Measurements from ENCODE around the gene SCN8A.

The SCN8A gene

GRCh38 chr12:51832354-51833107 lies 241.5 kb downstream of the SCN8A start:
- no peak overlapping the region for H3K27ac Mint-ChIP-seq
- H3K4me1 Mint-ChIP-seq = peaks cover 93% of the 10 kb centered on the region
- peaks cover 6% of the 10 kb centered on the region for H3K36me3 Mint-ChIP-seq (ENCODE audit: low read depth)
- H3K4me3 Mint-ChIP-seq = no peak overlapping the region
- DNase-seq = no peak
- TF ChIP-seq CTCF (IDR thresholded peaks at IDR 0.05) = no peak
- H3K27me3 Mint-ChIP-seq (ENCODE audit: low read depth, poor library complexity) = peaks cover 3% of the 10 kb centered on the region
- H3K9me3 Mint-ChIP-seq = no peaks in the 10 kb centered on the region

GRCh38 chr12:51833448-51834227 lies 242.6 kb downstream of the SCN8A start:
- peaks cover 6% of the 10 kb centered on the region for H3K36me3 Mint-ChIP-seq (ENCODE audit: low read depth)
- H3K27me3 Mint-ChIP-seq (ENCODE audit: low read depth, poor library complexity) = peaks cover 3% of the 10 kb centered on the region
- DNase-seq = no peak
- TF ChIP-seq CTCF (IDR thresholded peaks at IDR 0.05) = no peak
- H3K4me1 Mint-ChIP-seq = peaks cover 93% of the 10 kb centered on the region
- H3K4me3 Mint-ChIP-seq = peak overlapping the region; percentile 13
- no peaks in the 10 kb centered on the region for H3K9me3 Mint-ChIP-seq
- H3K27ac Mint-ChIP-seq = peak overlapping the region; percentile 7

- no peak for DNase-seq
- peaks cover 93% of the 10 kb centered on the region for H3K4me1 Mint-ChIP-seq
- H3K27ac Mint-ChIP-seq = peak overlapping the region; percentile 39
Observed at GRCh38 chr12:51834411-51834810, 243.4 kb downstream of the SCN8A start.

GRCh38 chr12:51836041-51836826 lies 245.2 kb downstream of the SCN8A start:
- no peak for TF ChIP-seq CTCF (IDR thresholded peaks at IDR 0.05)
- Mint-ChIP-seq H3K4me3 (peak overlapping the region; percentile 47), H3K4me1 (peaks cover 94% of the 10 kb centered on the region), H3K36me3 (ENCODE audit: low read depth) (peaks cover 6% of the 10 kb centered on the region), H3K9me3 (no peaks in the 10 kb centered on the region), H3K27me3 (ENCODE audit: low read depth, poor library complexity) (peaks cover 3% of the 10 kb centered on the region), H3K27ac (peak overlapping the region; percentile 97)
- peak; percentile 61 for DNase-seq

More at GRCh38 chr12:51834411-51834810, 243.4 kb downstream of the SCN8A start:
- peaks cover 6% of the 10 kb centered on the region for H3K36me3 Mint-ChIP-seq (ENCODE audit: low read depth)
- TF ChIP-seq CTCF (IDR thresholded peaks at IDR 0.05) = no peak
- no peaks in the 10 kb centered on the region for H3K9me3 Mint-ChIP-seq
- peaks cover 3% of the 10 kb centered on the region for H3K27me3 Mint-ChIP-seq (ENCODE audit: low read depth, poor library complexity)
- no peak overlapping the region for H3K4me3 Mint-ChIP-seq

GRCh38 chr12:51836827-51837173 lies 245.8 kb downstream of the SCN8A start:
- peaks cover 3% of the 10 kb centered on the region for H3K27me3 Mint-ChIP-seq (ENCODE audit: low read depth, poor library complexity)
- H3K9me3 Mint-ChIP-seq = no peaks in the 10 kb centered on the region
- H3K4me1 Mint-ChIP-seq = peaks cover 94% of the 10 kb centered on the region
- H3K36me3 Mint-ChIP-seq (ENCODE audit: low read depth) = peaks cover 6% of the 10 kb centered on the region
- no peak for TF ChIP-seq CTCF (IDR thresholded peaks at IDR 0.05)
- peak overlapping the region; percentile 97 for H3K27ac Mint-ChIP-seq
- H3K4me3 Mint-ChIP-seq = peak overlapping the region; percentile 59
- no peak for DNase-seq

Data from nephron progenitor cell (in vitro differentiated cells).